Epithelial cell of proximal tubule (primary cell): ENCODE data around the gene MRPL46. TPM values are rescaled to one million over a fixed set of nuclear protein-coding genes. Genes with fewer than 3 reads are reported as not detected.

Experiments used
- total RNA-seq: library from RNA; depleted of rRNA; stranded (reverse); fragments of >200 nt; gene quantifications from 2 replicates; pipeline ENCODE4 v1.2.3, GENCODE V29; 2015

Gene MRPL46
- total RNA-seq, 1 donor from 2014 or later, result 30.4 TPM

Other genes with a start within 250 kb of the MRPL46 start
- gene NTRK3, start 210.6 kb downstream of the MRPL46 start, total RNA-seq, result not detected in 2 replicates
- 32.3 and 48.6 TPM in 2 replicates for gene MRPS11, start 320 bp upstream of the MRPL46 start, total RNA-seq
- gene DET1, start 79.3 kb upstream of the MRPL46 start, total RNA-seq, result 4.0 and 4.3 TPM in 2 replicates
- 58.8 and 61.9 TPM in 2 replicates for gene AEN, start 154.0 kb upstream of the MRPL46 start, total RNA-seq
- 7.6 and 17.3 TPM in 2 replicates for gene ISG20, start 171.6 kb upstream of the MRPL46 start, total RNA-seq